SIG-M5 (cell line): ENCODE results near the gene DDX10.
"Not testable (repeated sequence)": the region's sequence is repeated elsewhere in the genome, so short reads cannot be mapped to it uniquely, and the experiment has no call there.

ENCODE experiments used
- DNase-seq: peaks from one replicate; lab custom pipeline; 2025; lab: John Stamatoyannopoulos, UW

Gene DDX10

GRCh38 chr11:108823960-108824359, 159.1 kb downstream of the DDX10 start:
- DNase-seq, result not testable (repeated sequence)

- DNase-seq, result no peak
These were observed 159.7 kb downstream of the DDX10 start for GRCh38 chr11:108824545-108824944.

GRCh38 chr11:108825381-108825780, 160.5 kb downstream of the DDX10 start:
- no peak for DNase-seq

GRCh38 chr11:108826136-108826535, 161.3 kb downstream of the DDX10 start:
- DNase-seq, result no peak

GRCh38 chr11:108835624-108836023, 170.8 kb downstream of the DDX10 start:
- DNase-seq, result no peak

GRCh38 chr11:108836541-108836940, 171.7 kb downstream of the DDX10 start:
- DNase-seq, result no peak

GRCh38 chr11:108838102-108838791, 173.4 kb downstream of the DDX10 start:
- DNase-seq, result no peak

GRCh38 chr11:108838792-108839105, 173.9 kb downstream of the DDX10 start:
- no peak for DNase-seq

GRCh38 chr11:108846009-108846408, 181.1 kb downstream of the DDX10 start:
- no peak for DNase-seq

GRCh38 chr11:108847298-108847990, 182.6 kb downstream of the DDX10 start:
- no peak for DNase-seq

- no peak for DNase-seq
These were observed 186.9 kb downstream of the DDX10 start for GRCh38 chr11:108851781-108852180.

- DNase-seq, result no peak
These were observed 187.8 kb downstream of the DDX10 start for GRCh38 chr11:108852701-108853100.

- DNase-seq, result no peak
These were observed 188.3 kb downstream of the DDX10 start for GRCh38 chr11:108853151-108853550.

- no peak for DNase-seq
These were observed 189.0 kb downstream of the DDX10 start for GRCh38 chr11:108853864-108854263.

GRCh38 chr11:108854346-108854745, 189.5 kb downstream of the DDX10 start:
- no peak for DNase-seq

- DNase-seq, result no peak
These were observed 192.5 kb downstream of the DDX10 start for GRCh38 chr11:108857382-108857781.

GRCh38 chr11:108858622-108859021, 193.8 kb downstream of the DDX10 start:
- no peak for DNase-seq

GRCh38 chr11:108859510-108859909, 194.6 kb downstream of the DDX10 start:
- DNase-seq, result no peak

- DNase-seq, result no peak
These were observed 198.7 kb downstream of the DDX10 start for GRCh38 chr11:108863528-108863927.

GRCh38 chr11:108865406-108865805, 200.5 kb downstream of the DDX10 start:
- no peak for DNase-seq

- DNase-seq, result no peak
These were observed 201.9 kb downstream of the DDX10 start for GRCh38 chr11:108866781-108867180.

GRCh38 chr11:108870373-108871020, 205.6 kb downstream of the DDX10 start:
- DNase-seq, result no peak

- DNase-seq, result no peak
These were observed 206.3 kb downstream of the DDX10 start for GRCh38 chr11:108871152-108871551.
